Panc1 (cell line): ENCODE measurements around the gene FOXD1.

ENCODE experiments used
- CTCF ChIP-seq: fragments of 450-650 bp; IDR thresholded peaks from 2 replicates; pipeline ENCODE4 v1.5.1; 2017; ENCODE audit warnings: mild to moderate bottlenecking
- POLR2AphosphoS5 ChIP-seq: IDR thresholded peaks from 2 replicates; pipeline ENCODE4 v1.6.1; 2012; ENCODE audit warnings: mild to moderate bottlenecking, low read depth, low read length, moderate library complexity

- no peak for TF ChIP-seq CTCF
- TF ChIP-seq POLR2AphosphoS5, result no peak
These were observed 14.6 kb downstream of the FOXD1 start for GRCh38 chr5:73433982-73434342.
